ENCODE results near the gene NELFCD.
A peak's percentile ranks its signal among the peaks of the same experiment; 100 is the strongest.

Gene NELFCD

GRCh38 chr20:58993332-58994248, 12.5 kb downstream of the NELFCD start:
- DNase-seq (ENCODE audit: extremely low read depth in 1 of 2, low read depth in 1 of 2): no peak

DNA sequence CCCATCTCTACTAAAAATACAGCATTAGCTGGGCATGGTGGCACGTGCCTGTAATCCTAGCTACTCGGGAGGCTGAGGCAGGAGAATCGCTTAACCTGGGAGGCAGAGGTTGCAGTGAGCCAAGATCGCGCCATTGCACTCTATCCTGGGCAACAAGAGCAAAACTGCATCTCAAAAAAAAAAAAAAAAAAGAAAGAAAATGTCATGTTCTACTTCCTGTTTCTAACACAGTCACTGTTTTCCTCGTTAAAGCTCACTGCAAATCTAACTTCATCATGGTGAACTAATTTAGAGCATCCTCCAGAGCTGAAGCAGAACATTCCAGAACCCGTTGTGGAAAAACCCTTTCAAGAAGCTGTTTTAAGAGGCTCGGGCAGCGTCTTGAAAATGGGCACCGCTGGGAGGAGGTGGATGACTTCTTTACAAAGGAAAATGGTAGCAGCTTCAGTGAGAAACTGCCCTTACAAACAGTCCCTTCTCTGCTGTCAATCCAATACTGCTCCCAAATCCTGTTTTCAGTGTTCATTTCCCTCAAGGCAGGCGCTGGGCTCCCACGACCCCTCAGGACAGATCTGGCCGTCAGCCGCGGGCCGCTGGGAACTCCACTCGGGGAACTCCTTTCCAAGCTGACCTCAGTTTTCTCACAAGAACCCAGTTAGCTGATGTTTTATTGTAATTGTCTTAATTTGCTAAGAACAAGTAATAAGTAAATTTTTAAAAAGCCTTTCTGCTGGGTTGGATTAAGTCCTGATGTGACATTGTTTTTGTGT, 13.5 kb downstream of the NELFCD start:
- no peak for DNase-seq (ENCODE audit: extremely low read depth in 1 of 2, low read depth in 1 of 2)

GRCh38 chr20:58995461-58996225, 14.6 kb downstream of the NELFCD start:
- no peak for DNase-seq (ENCODE audit: extremely low read depth in 1 of 2, low read depth in 1 of 2)

GRCh38 chr20:58996226-58996611, 15.2 kb downstream of the NELFCD start:
- no peak for DNase-seq (ENCODE audit: extremely low read depth in 1 of 2, low read depth in 1 of 2)

DNA sequence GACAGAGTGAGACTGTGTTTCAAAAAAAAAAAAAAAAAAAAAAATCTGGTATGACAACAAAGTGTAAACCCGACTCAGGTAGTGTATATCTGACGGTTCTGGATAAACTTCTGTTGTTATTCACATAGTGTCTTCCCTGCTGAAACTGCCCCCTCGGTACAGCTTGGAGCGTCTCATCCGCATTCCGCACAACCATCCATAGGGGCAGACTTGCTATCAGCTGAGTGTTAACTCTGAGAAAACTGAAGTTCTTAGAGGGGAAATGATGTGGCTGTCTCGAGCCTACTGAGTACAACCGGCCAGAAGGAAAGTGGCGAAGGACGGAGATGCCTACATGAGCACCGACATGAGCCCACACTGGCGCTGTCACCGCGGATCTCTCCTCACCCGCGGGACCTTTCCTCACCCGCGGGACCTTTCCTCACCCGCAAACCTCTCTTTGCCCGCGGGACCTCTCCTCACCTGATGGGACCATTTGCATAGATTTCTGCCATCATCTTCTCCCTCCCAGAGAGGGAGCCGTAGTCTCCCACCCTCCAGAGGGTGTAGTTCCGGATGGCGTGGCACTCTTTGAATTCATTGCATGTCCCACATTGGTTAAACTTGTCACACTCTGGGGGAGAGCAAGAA, 16.2 kb downstream of the NELFCD start:
- no peak for DNase-seq (ENCODE audit: extremely low read depth in 1 of 2, low read depth in 1 of 2)

GRCh38 chr20:58998656-58999055, 17.6 kb downstream of the NELFCD start:
- no peak for DNase-seq (ENCODE audit: extremely low read depth in 1 of 2, low read depth in 1 of 2)

DNA sequence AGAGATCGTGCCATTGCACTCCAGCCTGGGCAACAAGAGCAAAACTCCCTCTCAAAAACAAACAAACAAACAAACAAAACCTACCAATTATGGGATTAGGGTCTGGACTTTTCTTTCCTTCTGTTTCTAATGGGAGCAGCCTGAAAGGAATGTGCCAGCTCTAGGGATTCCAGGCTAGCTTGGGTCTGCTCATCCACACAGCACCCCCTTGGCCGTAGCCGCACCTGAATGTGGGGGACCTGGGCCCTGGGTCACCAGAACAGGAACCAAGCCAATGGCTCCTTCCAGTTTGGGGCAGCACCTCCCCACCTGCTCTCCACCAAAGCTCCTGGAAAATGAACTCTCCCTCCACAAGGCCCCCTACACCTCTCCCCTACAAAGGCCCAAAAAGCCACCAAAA, 19.3 kb downstream of the NELFCD start:
- DNase-seq (ENCODE audit: extremely low read depth in 1 of 2, low read depth in 1 of 2): no peak

DNA sequence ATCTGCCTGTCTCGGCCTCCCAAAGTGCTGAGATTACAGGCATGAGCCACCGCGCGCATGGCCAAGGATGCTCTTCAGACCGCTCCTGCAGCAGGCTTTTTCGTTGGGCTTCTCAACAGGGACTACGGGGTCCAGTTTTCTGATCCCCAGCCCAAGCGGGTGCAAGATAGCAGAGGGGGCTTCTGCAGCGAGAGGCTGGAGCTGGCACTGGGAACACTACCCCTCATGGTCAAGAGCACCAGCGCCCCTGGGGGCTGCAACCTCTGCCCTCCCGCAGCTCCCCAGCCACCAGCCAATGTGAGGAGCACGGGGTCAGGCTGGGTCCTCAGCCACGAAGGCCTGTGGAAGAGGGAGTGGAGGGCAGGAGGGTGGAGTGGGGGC, 20.0 kb downstream of the NELFCD start:
- DNase-seq (ENCODE audit: extremely low read depth in 1 of 2, low read depth in 1 of 2): no peak

DNA sequence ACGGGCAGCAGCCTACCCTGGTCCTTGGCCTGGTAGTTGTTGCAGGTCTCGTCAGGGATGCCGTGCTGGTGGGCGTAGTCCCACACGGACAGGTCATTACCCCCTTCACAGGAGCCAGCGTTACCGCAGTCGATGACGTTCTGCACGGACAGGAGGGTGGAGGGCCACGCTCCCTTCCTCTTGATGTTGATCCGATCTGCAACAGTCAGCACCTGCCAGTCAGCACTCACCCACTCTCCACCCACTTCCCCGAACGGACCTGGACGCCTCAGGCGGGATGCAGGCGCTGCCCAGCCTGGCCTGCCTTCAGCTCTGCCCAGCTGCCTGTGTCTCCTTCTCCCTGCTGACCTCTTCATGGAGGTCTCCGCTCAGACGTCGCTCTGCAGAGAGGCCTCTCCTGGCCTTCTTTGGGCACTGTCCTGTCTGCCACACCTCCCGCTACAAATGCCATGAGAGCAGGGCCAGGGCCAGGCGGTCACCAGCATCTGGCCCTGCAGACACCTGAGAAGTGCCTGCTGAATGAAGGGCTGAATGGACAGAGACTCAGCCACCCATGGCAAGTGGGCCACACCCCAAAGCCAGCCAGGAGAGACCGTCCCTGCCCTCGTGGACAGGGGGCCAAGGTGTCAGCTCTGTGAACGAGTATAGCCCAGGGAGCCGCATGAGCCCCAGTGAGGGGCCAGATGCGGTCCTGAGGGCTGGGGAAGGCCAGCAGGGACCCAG, 20.6 kb downstream of the NELFCD start:
- DNase-seq (ENCODE audit: extremely low read depth in 1 of 2, low read depth in 1 of 2): no peak

DNA sequence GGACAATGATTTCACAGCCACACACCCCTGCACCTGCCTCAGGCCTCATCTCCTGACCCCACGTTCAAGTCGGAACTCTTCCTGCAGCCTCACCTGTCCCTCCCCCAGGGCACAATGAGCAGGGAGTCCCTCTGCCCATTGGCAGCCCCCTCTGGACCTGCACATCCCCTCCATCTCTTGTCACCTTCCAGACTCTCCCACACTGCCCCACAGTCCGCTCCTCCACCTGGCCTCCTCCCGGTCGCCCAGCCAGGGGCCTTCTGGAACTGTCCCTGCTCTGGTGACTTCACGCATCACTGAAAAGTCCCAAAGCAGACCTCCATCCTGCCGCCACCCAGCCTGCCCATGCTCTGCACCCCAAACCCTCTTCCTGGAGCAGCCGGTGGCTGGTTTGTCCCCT, 21.3 kb downstream of the NELFCD start:
- DNase-seq (ENCODE audit: extremely low read depth in 1 of 2, low read depth in 1 of 2): no peak

- DNase-seq (ENCODE audit: extremely low read depth in 1 of 2, low read depth in 1 of 2): no peak
Observed at GRCh38 chr20:59002874-59003399, 21.9 kb downstream of the NELFCD start.

GRCh38 chr20:59003836-59004492, 22.9 kb downstream of the NELFCD start:
- no peak for DNase-seq (ENCODE audit: extremely low read depth in 1 of 2, low read depth in 1 of 2)

DNA sequence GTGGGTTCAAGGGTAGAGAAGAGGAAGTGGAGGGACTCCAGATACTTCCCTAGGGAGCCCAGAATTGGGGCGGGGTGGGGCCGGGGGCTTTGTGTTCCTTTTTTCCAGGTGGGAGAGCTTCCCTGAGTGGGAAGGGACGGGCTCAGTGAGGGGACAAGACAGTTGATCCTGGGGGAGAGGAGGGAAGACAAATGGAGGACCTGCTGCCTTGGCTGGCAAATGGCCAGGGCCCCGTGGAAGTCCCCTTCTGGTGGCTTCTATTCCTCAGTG, 23.4 kb downstream of the NELFCD start:
- peak in 1 of 2 donors; percentile 27 for DNase-seq (ENCODE audit: extremely low read depth in 1 of 2, low read depth in 1 of 2)

DNA sequence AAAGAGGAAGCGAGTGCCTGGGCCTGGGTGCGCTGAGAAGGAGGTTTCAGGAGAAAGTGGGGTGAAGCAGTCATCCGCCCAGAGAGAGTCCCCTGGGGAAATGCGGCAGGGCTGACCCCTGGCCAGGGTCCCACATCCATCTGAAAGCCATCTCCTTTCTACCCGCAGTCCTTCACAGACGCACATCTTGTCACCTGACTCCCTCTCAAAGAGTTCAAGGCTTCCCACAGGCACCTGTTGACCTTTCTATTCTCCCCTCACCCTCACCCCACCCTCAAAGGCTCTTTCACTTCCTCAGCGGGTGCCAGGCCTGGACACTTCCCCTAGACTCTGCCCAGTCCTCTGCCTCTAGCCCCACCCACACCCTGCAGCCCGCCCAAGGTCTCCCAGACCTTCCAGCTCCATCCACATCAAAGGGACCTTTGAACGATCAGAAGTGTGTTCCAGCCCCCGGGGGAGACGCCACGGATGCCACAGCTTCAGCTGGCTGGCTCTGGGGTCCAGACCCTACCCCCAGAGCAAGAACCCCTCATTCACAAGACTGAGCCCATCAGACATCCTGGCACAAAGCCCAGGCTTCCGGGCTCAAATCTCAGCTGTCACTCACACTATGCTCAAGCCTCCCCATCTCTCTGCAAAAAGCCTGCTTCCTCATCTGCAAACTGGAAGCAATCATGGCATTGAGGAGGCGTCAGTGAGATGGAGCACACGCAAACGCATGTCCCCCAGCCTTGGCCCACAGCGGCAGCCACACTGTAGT, 23.9 kb downstream of the NELFCD start:
- DNase-seq (ENCODE audit: extremely low read depth in 1 of 2, low read depth in 1 of 2): no peak

DNA sequence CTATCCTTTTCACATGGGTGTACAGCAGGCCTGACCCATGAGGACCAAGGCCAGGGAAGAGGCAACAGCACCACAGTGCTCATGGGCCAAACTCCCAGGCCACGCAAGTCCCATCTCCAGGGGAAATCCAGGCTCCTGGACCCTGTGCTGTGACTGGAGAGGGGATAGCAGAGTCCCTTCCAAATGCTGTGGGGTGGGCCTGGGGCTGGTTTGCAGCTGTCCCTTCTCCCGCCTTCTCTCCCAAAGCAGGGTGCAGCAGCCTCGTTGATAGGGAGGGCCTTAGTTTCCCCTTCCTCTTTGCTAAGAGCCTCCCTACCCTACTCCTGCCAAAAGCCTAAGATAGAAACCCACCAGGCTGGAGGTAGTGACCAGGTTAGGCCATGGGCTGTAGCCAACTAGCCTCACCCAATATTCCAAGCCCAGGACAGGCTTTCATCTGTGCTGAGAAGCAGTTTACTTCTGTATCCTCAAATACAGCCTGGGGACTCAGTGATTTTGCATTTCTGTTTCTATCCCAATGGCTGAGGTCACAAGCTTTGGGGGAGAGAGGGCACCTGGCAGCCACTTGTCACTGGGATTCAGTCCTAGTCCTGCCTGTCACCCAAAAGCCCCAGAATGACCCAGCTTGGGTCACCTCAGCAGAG, 24.6 kb downstream of the NELFCD start:
- no peak for DNase-seq (ENCODE audit: extremely low read depth in 1 of 2, low read depth in 1 of 2)

- no peak for DNase-seq (ENCODE audit: extremely low read depth in 1 of 2, low read depth in 1 of 2)
Observed at GRCh38 chr20:59006167-59006863, 25.3 kb downstream of the NELFCD start.

- peak in 1 of 2 donors; percentile 25 for DNase-seq (ENCODE audit: extremely low read depth in 1 of 2, low read depth in 1 of 2)
Observed at GRCh38 chr20:59006864-59007664, 26.0 kb downstream of the NELFCD start, which contains the start of gene CTSZ. CTSZ (minus strand) TSS chr20:59007254; CDS start chr20:59007128, 126 bp downstream.
